ENCODE data around the gene IFNL2.

DNA sequence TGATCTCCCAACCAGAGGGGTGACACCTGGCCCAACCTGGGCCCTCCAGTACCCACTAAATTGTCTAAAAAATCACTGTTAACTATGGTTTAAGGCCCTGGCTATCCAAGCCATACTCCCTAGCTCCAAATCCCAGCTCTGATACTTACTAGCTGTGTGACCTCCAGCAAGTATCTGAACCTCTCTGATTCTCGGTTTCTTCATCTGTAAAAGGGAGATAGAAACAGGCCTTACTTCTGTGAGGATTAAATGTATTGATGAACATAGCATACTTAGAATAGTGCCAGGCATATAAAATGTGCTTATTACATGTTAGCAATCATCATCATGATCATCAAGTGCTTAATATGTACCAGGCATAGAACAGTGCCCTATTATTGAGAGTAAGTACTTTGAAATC, 47.7 kb downstream of the IFNL2 start:
- TF ChIP-seq, protein P1, sequence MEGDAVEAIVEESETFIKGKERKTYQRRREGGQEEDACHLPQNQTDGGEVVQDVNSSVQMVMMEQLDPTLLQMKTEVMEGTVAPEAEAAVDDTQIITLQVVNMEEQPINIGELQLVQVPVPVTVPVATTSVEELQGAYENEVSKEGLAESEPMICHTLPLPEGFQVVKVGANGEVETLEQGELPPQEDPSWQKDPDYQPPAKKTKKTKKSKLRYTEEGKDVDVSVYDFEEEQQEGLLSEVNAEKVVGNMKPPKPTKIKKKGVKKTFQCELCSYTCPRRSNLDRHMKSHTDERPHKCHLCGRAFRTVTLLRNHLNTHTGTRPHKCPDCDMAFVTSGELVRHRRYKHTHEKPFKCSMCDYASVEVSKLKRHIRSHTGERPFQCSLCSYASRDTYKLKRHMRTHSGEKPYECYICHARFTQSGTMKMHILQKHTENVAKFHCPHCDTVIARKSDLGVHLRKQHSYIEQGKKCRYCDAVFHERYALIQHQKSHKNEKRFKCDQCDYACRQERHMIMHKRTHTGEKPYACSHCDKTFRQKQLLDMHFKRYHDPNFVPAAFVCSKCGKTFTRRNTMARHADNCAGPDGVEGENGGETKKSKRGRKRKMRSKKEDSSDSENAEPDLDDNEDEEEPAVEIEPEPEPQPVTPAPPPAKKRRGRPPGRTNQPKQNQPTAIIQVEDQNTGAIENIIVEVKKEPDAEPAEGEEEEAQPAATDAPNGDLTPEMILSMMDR (IDR thresholded peaks at IDR 0.05), result no peak
- TF ChIP-seq EZH2 (IDR thresholded peaks at IDR 0.05), result no peak
